Aorta (tissue), 5 donors: ENCODE data around the gene ABCD2. TPM values are rescaled to one million over a fixed set of nuclear protein-coding genes. Genes with fewer than 3 reads are reported as not detected.
"Not testable (repeated sequence)": the region's sequence is repeated elsewhere in the genome, so short reads cannot be mapped to it uniquely, and the experiment has no call there.

Experiments
- ATAC-seq: fragments of 200-7000 bp; cut with Tn5 transposase; one replicate; pipeline ENCODE4 v1.9.1; 2022; ENCODE audit warnings: moderate library complexity; ENCODE audit not compliant: low FRiP score
- DNase-seq, 2 donors: peaks; one replicate each; pipeline ENCODE4 v3.0.0-alpha.2; 2020
- H3K27ac ChIP-seq, 2 donors: one replicate each; pipeline ENCODE4 v1.5.1; 2013; ENCODE audit warnings: low read length in 2 of 2, mild to moderate bottlenecking in 2 of 2, moderate library complexity in 2 of 2, control low read depth in 1 of 2, inconsistent platforms in 1 of 2, low read depth in 1 of 2
- H3K27me3 ChIP-seq, 2 donors: one replicate each; pipeline ENCODE4 v1.6.1; 2013; ENCODE audit warnings: control low read depth in 1 of 2, low read length in 1 of 2, mild to moderate bottlenecking in 1 of 2, moderate library complexity in 1 of 2; ENCODE audit not compliant: insufficient read depth in 2 of 2, control insufficient read depth in 1 of 2
- H3K36me3 ChIP-seq, 2 donors: one replicate each; pipeline ENCODE4 v1.6.1; 2013; ENCODE audit warnings: control low read depth in 1 of 2, low read length in 1 of 2, mild to moderate bottlenecking in 1 of 2; ENCODE audit not compliant: insufficient read depth in 2 of 2, control insufficient read depth in 1 of 2
- H3K4me1 ChIP-seq, 2 donors: one replicate each; pipeline ENCODE4 v1.6.1; 2013; ENCODE audit warnings: low read length in 2 of 2, control low read depth in 1 of 2, mild to moderate bottlenecking in 1 of 2, moderate library complexity in 1 of 2; ENCODE audit not compliant: insufficient read depth in 2 of 2, control insufficient read depth in 1 of 2
- H3K4me3 ChIP-seq, 2 donors: one replicate each; pipeline ENCODE4 v1.5.1; 2013; ENCODE audit warnings: low read length in 2 of 2, control low read depth in 1 of 2, mild to moderate bottlenecking in 1 of 2
- H3K9me3 ChIP-seq: one replicate; pipeline ENCODE4 v1.6.1; 2013; ENCODE audit warnings: mild to moderate bottlenecking, low read length; ENCODE audit not compliant: control insufficient read depth
- whole genome bisulfite sequencing, 2 donors: extraction: QIAGEN DNeasy Blood & Tissue Kit; methylation state at CpG; one replicate each; pipeline ENCODE4 v1.1.7; 2013; 5-methylcytosine and 5-hydroxymethylcytosine counted together
- intact Hi-C, 2 donors: fragments of 100-400 bp; cut with DNase I; formaldehyde crosslinking; loops; one replicate each; pipeline versions ENCODE4 v1.14.2 to v1.15.0; 2022
- polyA plus RNA-seq, 2 donors: library from polyadenylated mRNA; stranded (reverse); fragments of 200-250 nt; gene quantifications; one replicate each; pipeline ENCODE4 v1.2.3, GENCODE V29; 2013
- total RNA-seq, 2 donors: library from RNA; stranded (reverse); fragmentation: NEBNext Ultra II Directional; extraction: Animal tissue kit (Norgen Biotek cat#: 25700); gene quantifications; one replicate each; pipeline ENCODE4 v1.2.1, GENCODE V29; 2021
- donor health status: healthy with polysubstance abuse.
- donor health status: Bipolar disorder and iron deficiency.
- donor health status: DM: no; HTN: no; CAD: no.
- donor health status: DM: no; HTN: no; CAD: no.
- donor health status: DM: yes; HTN: yes; CAD: no.

ABCD2 gene
- total and polyA plus RNA-seq, 4 donors, result 0.03 to 0.75 (median 0.34) TPM

GRCh38 chr12:39541471-39541870, 78.1 kb downstream of the ABCD2 start:
- Histone ChIP-seq H3K4me3 (no peak overlapping the region), H3K27ac (no peak overlapping the region), H3K9me3 (no peaks in the 10 kb centered on the region), H3K4me1 (no peaks in the 10 kb centered on the region), H3K27me3 (no peaks in the 10 kb centered on the region), H3K36me3 (no peaks in the 10 kb centered on the region)
- no peak for DNase-seq
- WGBS, 2 donors, result 33 to 41% methylated on average over 2 of the region's 2 CpGs
- no peak for ATAC-seq
- intact Hi-C loops, result no loop called here

- no peaks in the 10 kb centered on the region for H3K27me3 ChIP-seq
- no peak for ATAC-seq
- no peak overlapping the region for H3K27ac ChIP-seq
- intact Hi-C loops, result no loop called here
- H3K9me3 ChIP-seq, result no peaks in the 10 kb centered on the region
- no peak for DNase-seq
- H3K4me3 ChIP-seq, result no peak overlapping the region
- 91 to 92% methylated on average over 18 of the region's 18 CpGs for WGBS, 2 donors
- no peaks in the 10 kb centered on the region for H3K36me3 ChIP-seq
- H3K4me1 ChIP-seq, result no peaks in the 10 kb centered on the region
Measured at GRCh38 chr12:39538679-39539104, 80.9 kb downstream of the ABCD2 start.

GRCh38 chr12:39533951-39534350, 85.7 kb downstream of the ABCD2 start:
- Histone ChIP-seq H3K36me3 (no peaks in the 10 kb centered on the region), H3K4me1 (no peaks in the 10 kb centered on the region), H3K27ac (no peak overlapping the region), H3K27me3 (no peaks in the 10 kb centered on the region), H3K4me3 (no peak overlapping the region), H3K9me3 (no peaks in the 10 kb centered on the region)
- no peak for ATAC-seq
- DNase-seq, result no peak
- intact Hi-C loops, result no loop called here

GRCh38 chr12:39532448-39532847, 87.2 kb downstream of the ABCD2 start:
- Histone ChIP-seq H3K9me3 (no peaks in the 10 kb centered on the region), H3K36me3 (no peaks in the 10 kb centered on the region), H3K4me3 (no peak overlapping the region), H3K27me3 (no peaks in the 10 kb centered on the region), H3K27ac (no peak overlapping the region), H3K4me1 (no peaks in the 10 kb centered on the region)
- intact Hi-C loops, result no loop called here
- WGBS, 2 donors, result 80 to 81% methylated on average over 4 of the region's 4 CpGs
- ATAC-seq, result no peak
- DNase-seq, result no peak

GRCh38 chr12:39526974-39527373, 92.6 kb downstream of the ABCD2 start:
- H3K27me3 ChIP-seq, result no peaks in the 10 kb centered on the region
- ATAC-seq (no peak), DNase-seq (no peak)
- intact Hi-C loops, result no loop called here
- H3K4me3 ChIP-seq, result no peak overlapping the region
- 83 to 84% methylated on average over 2 of the region's 2 CpGs for WGBS, 2 donors
- peaks cover 1% of the 10 kb centered on the region for H3K9me3 ChIP-seq
- no peaks in the 10 kb centered on the region for H3K4me1 ChIP-seq
- H3K27ac ChIP-seq, result no peak overlapping the region
- no peaks in the 10 kb centered on the region for H3K36me3 ChIP-seq

- H3K4me1 ChIP-seq, H3K27ac ChIP-seq, H3K36me3 ChIP-seq, DNase-seq, H3K4me3 ChIP-seq, H3K27me3 ChIP-seq, H3K9me3 ChIP-seq, ATAC-seq, intact Hi-C loops: not testable (repeated sequence)
Measured at GRCh38 chr12:39522167-39522566, 97.4 kb downstream of the ABCD2 start.

- H3K4me3 ChIP-seq, result no peak overlapping the region
- no peaks in the 10 kb centered on the region for H3K36me3 ChIP-seq
- H3K27me3 ChIP-seq, result peaks cover 0 to under 1% of the 10 kb centered on the region in 2 donors
- DNase-seq (no peak), ATAC-seq (peak; percentile 29)
- no peaks in the 10 kb centered on the region for H3K4me1 ChIP-seq
- H3K27ac ChIP-seq, result no peak overlapping the region
- peaks cover 2% of the 10 kb centered on the region for H3K9me3 ChIP-seq
- intact Hi-C loops, result no loop called here
- 93 to 100% methylated on average over 1 of the region's 1 CpG for WGBS, 2 donors
Measured at GRCh38 chr12:39510001-39510400, 109.6 kb downstream of the ABCD2 start.

- intact Hi-C loops, result no loop called here
- no peaks in the 10 kb centered on the region for H3K9me3 ChIP-seq
- H3K4me1 ChIP-seq, result no peaks in the 10 kb centered on the region
Measured at GRCh38 chr12:39505554-39505953, 114.0 kb downstream of the ABCD2 start.

GRCh38 chr12:39505023-39505422, 114.6 kb downstream of the ABCD2 start:
- DNase-seq (no peak), ATAC-seq (no peak)
- H3K36me3 ChIP-seq, result no peaks in the 10 kb centered on the region

More at GRCh38 chr12:39505554-39505953, 114.0 kb downstream of the ABCD2 start:
- no peak for DNase-seq
- Histone ChIP-seq H3K36me3 (no peaks in the 10 kb centered on the region), H3K27ac (no peak overlapping the region), H3K27me3 (peaks cover 0 to 2% of the 10 kb centered on the region in 2 donors), H3K4me3 (no peak overlapping the region)
- ATAC-seq, result no peak

More at GRCh38 chr12:39505023-39505422, 114.6 kb downstream of the ABCD2 start:
- peaks cover 0 to 2% of the 10 kb centered on the region in 2 donors for H3K27me3 ChIP-seq
- WGBS, 2 donors, result 61 to 64% methylated on average over 2 of the region's 2 CpGs
- no peak overlapping the region for H3K4me3 ChIP-seq
- H3K9me3 ChIP-seq, result no peaks in the 10 kb centered on the region
- no peaks in the 10 kb centered on the region for H3K4me1 ChIP-seq
- intact Hi-C loops, result no loop called here
- H3K27ac ChIP-seq, result no peak overlapping the region
